Measurements from ENCODE around the gene SEMA7A. TPM values are rescaled to one million over a fixed set of nuclear protein-coding genes. Genes with fewer than 3 reads are reported as not detected.

SEMA7A gene, protein sequence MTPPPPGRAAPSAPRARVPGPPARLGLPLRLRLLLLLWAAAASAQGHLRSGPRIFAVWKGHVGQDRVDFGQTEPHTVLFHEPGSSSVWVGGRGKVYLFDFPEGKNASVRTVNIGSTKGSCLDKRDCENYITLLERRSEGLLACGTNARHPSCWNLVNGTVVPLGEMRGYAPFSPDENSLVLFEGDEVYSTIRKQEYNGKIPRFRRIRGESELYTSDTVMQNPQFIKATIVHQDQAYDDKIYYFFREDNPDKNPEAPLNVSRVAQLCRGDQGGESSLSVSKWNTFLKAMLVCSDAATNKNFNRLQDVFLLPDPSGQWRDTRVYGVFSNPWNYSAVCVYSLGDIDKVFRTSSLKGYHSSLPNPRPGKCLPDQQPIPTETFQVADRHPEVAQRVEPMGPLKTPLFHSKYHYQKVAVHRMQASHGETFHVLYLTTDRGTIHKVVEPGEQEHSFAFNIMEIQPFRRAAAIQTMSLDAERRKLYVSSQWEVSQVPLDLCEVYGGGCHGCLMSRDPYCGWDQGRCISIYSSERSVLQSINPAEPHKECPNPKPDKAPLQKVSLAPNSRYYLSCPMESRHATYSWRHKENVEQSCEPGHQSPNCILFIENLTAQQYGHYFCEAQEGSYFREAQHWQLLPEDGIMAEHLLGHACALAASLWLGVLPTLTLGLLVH
- 0.76 and 2.6 TPM in 2 replicates for total RNA-seq

DNA sequence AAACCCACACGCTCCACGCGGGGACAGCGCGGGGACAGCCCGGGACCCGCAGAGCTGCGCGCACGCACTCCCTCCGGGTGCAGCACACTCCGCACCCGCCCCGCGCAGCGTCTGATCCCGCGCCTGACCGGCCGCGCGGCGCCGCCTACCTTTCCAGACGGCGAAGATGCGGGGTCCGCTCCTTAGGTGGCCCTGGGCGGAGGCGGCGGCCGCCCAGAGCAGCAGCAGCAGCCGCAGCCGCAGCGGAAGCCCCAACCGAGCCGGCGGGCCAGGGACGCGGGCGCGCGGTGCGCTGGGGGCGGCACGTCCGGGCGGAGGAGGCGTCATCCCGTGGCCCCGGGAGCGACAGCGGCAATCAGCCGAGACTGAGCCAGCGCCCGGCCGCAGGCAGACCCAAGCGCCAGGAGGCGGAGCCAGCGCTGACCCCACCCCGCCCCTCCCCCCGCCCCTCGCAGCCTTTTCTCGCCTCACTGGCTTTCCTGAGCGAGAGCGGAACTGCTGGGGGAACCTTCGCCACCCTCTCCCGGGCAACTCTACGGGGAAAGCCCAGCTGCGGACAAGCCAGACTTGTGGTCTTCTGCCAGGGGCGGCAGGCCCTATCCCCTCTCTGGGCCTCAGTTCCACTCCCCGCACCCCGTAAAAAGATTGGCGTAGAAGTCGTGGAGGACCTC lies at the start of gene SEMA7A:
Gene SEMA7A, minus strand, starts transcription at position 367 of the 671 bp plus-strand sequence. Its CDS starts 40 bp downstream, at position 327.

GRCh38 chr15:74460871-74461846 lies 27.4 kb upstream of the SEMA7A start, which contains the start of gene UBL7:
UBL7 (minus strand) TSS chr15:74461160; CDS start chr15:74458867, 2,293 bp downstream.

DNA sequence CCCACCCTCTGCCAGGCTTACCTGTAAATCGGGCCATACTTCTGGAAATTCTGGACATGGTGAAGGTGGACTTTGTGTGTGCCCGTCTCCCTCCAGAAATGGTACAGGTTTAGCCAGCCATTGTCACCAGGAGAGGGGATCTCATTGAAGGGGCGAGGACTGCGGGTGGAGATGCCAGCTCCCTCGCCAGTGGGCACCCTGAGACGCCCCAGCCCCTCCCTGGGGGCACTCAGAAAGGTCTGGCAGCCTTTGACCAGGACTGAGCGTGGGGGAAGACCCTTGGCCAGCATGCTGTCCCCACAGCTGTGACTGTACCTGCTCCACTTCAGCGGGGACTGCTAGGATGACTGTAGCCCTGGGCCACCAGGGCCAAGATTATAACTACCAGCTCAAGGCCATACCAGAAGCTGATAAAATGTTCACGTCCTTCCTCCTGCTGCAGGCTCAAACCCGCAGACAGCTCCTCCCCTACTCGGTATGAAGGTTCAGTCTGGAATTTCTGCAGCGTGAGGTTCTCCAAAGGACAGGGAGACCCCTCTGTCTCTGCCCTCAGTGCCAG lies 66.4 kb downstream of the SEMA7A start, which contains the start of gene CYP11A1:
Gene CYP11A1, minus strand, starts transcription at position 351 of the 559 bp plus-strand sequence. Its CDS starts 61 bp downstream, at position 290.

Small RNA genes lying within 50 kb of the gene (small RNA-seq; reads per million reads assigned to genes)
- gene MIR6881 = not detected

Other genes starting within 250 kb of the SEMA7A start
- 0.10 and 0.65 TPM in 2 replicates for gene STRA6, start 231.2 kb downstream of the SEMA7A start, total RNA-seq
- not detected in 2 replicates for gene CCDC33, start 197.6 kb downstream of the SEMA7A start, total RNA-seq
- 0.10 TPM in 1 of 2 replicates, not detected in the other for gene CYP11A1, start 66.3 kb downstream of the SEMA7A start, total RNA-seq
- gene UBL7, start 27.2 kb upstream of the SEMA7A start, total RNA-seq = 30.8 and 42.5 TPM in 2 replicates
- gene ARID3B, start 107.3 kb upstream of the SEMA7A start, total RNA-seq = 4.7 and 4.9 TPM in 2 replicates
- gene CLK3, start 181.9 kb upstream of the SEMA7A start, total RNA-seq = 43.8 and 90.9 TPM in 2 replicates